Activated CD8-positive, alpha-beta memory T cell treated with anti-CD3 and anti-CD28 coated beads, Interleukin-2, amount 10 ng/mL, durations not matched to agents 7 days and 5 days (primary cell): Measurements from ENCODE around the gene AAK1. TPM values are rescaled to one million over a fixed set of nuclear protein-coding genes. Genes with fewer than 3 reads are reported as not detected.
"Not testable (repeated sequence)": the region's sequence is repeated elsewhere in the genome, so short reads cannot be mapped to it uniquely, and the experiment has no call there.

ENCODE experiments used
- ATAC-seq: fragments of 150-1000 bp; cut with Tn5 transposase; one replicate; pipeline ENCODE4 v1.10.0; 2021; ENCODE audit warnings: moderate library complexity
- CTCF ChIA-PET: fragments of 350-600 bp; sonication (Branson Sonifier 250); formaldehyde crosslinking; loops from one replicate; lab custom pipeline; 2021; ENCODE audit warnings: antibody characterized with exemption; lab: Charles Lee
- DNase-seq: peaks from one replicate; pipeline ENCODE4 v3.0.0-alpha.2; 2020
- H3K27ac Mint-ChIP-seq: one replicate; pipeline ENCODE4 v1.8.0; 2021; ENCODE audit warnings: mild to moderate bottlenecking, mixed read lengths
- H3K27me3 Mint-ChIP-seq: one replicate; pipeline ENCODE4 v1.8.0; 2021; ENCODE audit warnings: mixed read lengths
- H3K36me3 Mint-ChIP-seq: one replicate; pipeline ENCODE4 v1.8.0; 2021; ENCODE audit warnings: mild to moderate bottlenecking, mixed read lengths
- H3K4me1 Mint-ChIP-seq: one replicate; pipeline ENCODE4 v1.8.0; 2021; ENCODE audit warnings: mixed read lengths
- H3K4me3 Mint-ChIP-seq: one replicate; pipeline ENCODE4 v1.8.0; 2021; ENCODE audit warnings: mild to moderate bottlenecking, moderate library complexity, mixed read lengths
- H3K9me3 Mint-ChIP-seq: one replicate; pipeline ENCODE4 v1.8.0; 2022; ENCODE audit warnings: low read depth, mixed read lengths
- total RNA-seq, 2 experiments: library from RNA; stranded (reverse); gene quantifications; one replicate each; pipeline ENCODE4 v1.2.3, GENCODE V29; 2021

Gene AAK1
- total RNA-seq, 2 experiments from 2014 or later = 94.0 to 99.5 TPM

GRCh38 chr2:69634196-69634821 lies 9.2 kb downstream of the AAK1 start:
- ATAC-seq (no peak), DNase-seq (no peak)
- Mint-ChIP-seq H3K27me3 (no peaks in the 10 kb centered on the region), H3K4me3 (no peak overlapping the region), H3K9me3 (no peaks in the 10 kb centered on the region), H3K4me1 (peaks cover 54% of the 10 kb centered on the region), H3K27ac (no peak overlapping the region), H3K36me3 (peaks cover 37% of the 10 kb centered on the region)
- CTCF ChIA-PET = interaction anchor here (0.8 to 1.9 kb wide), 5 partner anchors 11 to 80 kb away, joined by 3 to 5 read pairs (median 4); no protein-coding TSS in a partner anchor

- Mint-ChIP-seq H3K4me3 (no peak overlapping the region), H3K27ac (no peak overlapping the region), H3K36me3 (peaks cover 18% of the 10 kb centered on the region), H3K4me1 (peaks cover 34% of the 10 kb centered on the region), H3K9me3 (no peaks in the 10 kb centered on the region), H3K27me3 (no peaks in the 10 kb centered on the region)
- CTCF ChIA-PET = interaction anchor here (0.8 kb wide), 1 partner anchor 93 kb away, joined by 3 read pairs; no protein-coding TSS in a partner anchor
- DNase-seq = no peak
- no peak for ATAC-seq
Measured at GRCh38 chr2:69631402-69631801, 12.1 kb downstream of the AAK1 start.

GRCh38 chr2:69629921-69630608 lies 13.5 kb downstream of the AAK1 start:
- peaks cover 14% of the 10 kb centered on the region for H3K36me3 Mint-ChIP-seq
- ATAC-seq = no peak
- H3K27ac Mint-ChIP-seq = peak overlapping the region; percentile 13

GRCh38 chr2:69628325-69629021 lies 15.1 kb downstream of the AAK1 start:
- Mint-ChIP-seq H3K4me1 (peaks cover 22% of the 10 kb centered on the region), H3K27me3 (no peaks in the 10 kb centered on the region), H3K27ac (no peak overlapping the region), H3K4me3 (no peak overlapping the region), H3K36me3 (peaks cover 12% of the 10 kb centered on the region), H3K9me3 (no peaks in the 10 kb centered on the region)
- CTCF ChIA-PET = interaction anchor here (0.8 to 3.5 kb wide), 9 partner anchors 8 to 1165 kb away, joined by 3 to 13 read pairs (median 5); partner anchors contain the start of gene AAK1
- DNase-seq (no peak), ATAC-seq (peak; percentile 72)

More at GRCh38 chr2:69629921-69630608, 13.5 kb downstream of the AAK1 start:
- no peak overlapping the region for H3K4me3 Mint-ChIP-seq
- no peaks in the 10 kb centered on the region for H3K27me3 Mint-ChIP-seq
- H3K4me1 Mint-ChIP-seq = peaks cover 28% of the 10 kb centered on the region
- CTCF ChIA-PET = interaction anchor here (1.2 to 3.5 kb wide), 2 partner anchors 9 to 48 kb away, joined by 3 to 13 read pairs; no protein-coding TSS in a partner anchor
- no peak for DNase-seq
- no peaks in the 10 kb centered on the region for H3K9me3 Mint-ChIP-seq

GRCh38 chr2:69625078-69625795 lies 18.3 kb downstream of the AAK1 start:
- CTCF ChIA-PET = interaction anchor here (2.1 kb wide), 1 partner anchor 59 kb away, joined by 5 read pairs; no protein-coding TSS in a partner anchor
- DNase-seq (no peak), ATAC-seq (peak; percentile 35)
- H3K4me1 Mint-ChIP-seq = peaks cover 16% of the 10 kb centered on the region
- peaks cover 13% of the 10 kb centered on the region for H3K36me3 Mint-ChIP-seq
- no peak overlapping the region for H3K27ac Mint-ChIP-seq
- H3K27me3 Mint-ChIP-seq = no peaks in the 10 kb centered on the region
- H3K4me3 Mint-ChIP-seq = no peak overlapping the region
- H3K9me3 Mint-ChIP-seq = no peaks in the 10 kb centered on the region

GRCh38 chr2:69624611-69625010 lies 18.9 kb downstream of the AAK1 start:
- no peaks in the 10 kb centered on the region for H3K27me3 Mint-ChIP-seq
- H3K27ac Mint-ChIP-seq = no peak overlapping the region
- no peak for ATAC-seq
- H3K36me3 Mint-ChIP-seq = peaks cover 13% of the 10 kb centered on the region
- no peaks in the 10 kb centered on the region for H3K9me3 Mint-ChIP-seq
- no peak overlapping the region for H3K4me3 Mint-ChIP-seq
- no peak for DNase-seq
- CTCF ChIA-PET = no interaction called here
- H3K4me1 Mint-ChIP-seq = peaks cover 16% of the 10 kb centered on the region

- no peak for DNase-seq
- Mint-ChIP-seq H3K27ac (no peak overlapping the region), H3K9me3 (no peaks in the 10 kb centered on the region), H3K4me1 (peaks cover 16% of the 10 kb centered on the region), H3K36me3 (peaks cover 13% of the 10 kb centered on the region), H3K27me3 (no peaks in the 10 kb centered on the region), H3K4me3 (no peak overlapping the region)
- CTCF ChIA-PET = interaction anchor here (0.8 kb wide), 1 partner anchor 58 kb away, joined by 3 read pairs; no protein-coding TSS in a partner anchor
- ATAC-seq = no peak
Measured at GRCh38 chr2:69624131-69624530, 19.4 kb downstream of the AAK1 start.

GRCh38 chr2:69623236-69623635 lies 20.3 kb downstream of the AAK1 start:
- ATAC-seq = no peak
- Mint-ChIP-seq H3K36me3 (peaks cover 13% of the 10 kb centered on the region), H3K27ac (peak overlapping the region; percentile 49), H3K4me1 (peaks cover 16% of the 10 kb centered on the region), H3K4me3 (peak overlapping the region; percentile 57), H3K9me3 (no peaks in the 10 kb centered on the region), H3K27me3 (no peaks in the 10 kb centered on the region)
- CTCF ChIA-PET = interaction anchor here (0.7 to 1.2 kb wide), 5 partner anchors 11 to 248 kb away, joined by 3 to 4 read pairs (median 3); no protein-coding TSS in a partner anchor
- DNase-seq = no peak

- CTCF ChIA-PET = interaction anchor here (0.7 to 1.2 kb wide), 4 partner anchors 12 to 248 kb away, joined by 3 to 4 read pairs (median 4); no protein-coding TSS in a partner anchor
- peaks cover 13% of the 10 kb centered on the region for H3K36me3 Mint-ChIP-seq
Measured at GRCh38 chr2:69622805-69623204, 20.7 kb downstream of the AAK1 start.

GRCh38 chr2:69622017-69622540 lies 21.5 kb downstream of the AAK1 start:
- not testable (repeated sequence) for H3K27ac Mint-ChIP-seq, ATAC-seq, H3K27me3 Mint-ChIP-seq, DNase-seq, H3K9me3 Mint-ChIP-seq, H3K4me3 Mint-ChIP-seq
- CTCF ChIA-PET = interaction anchor here (0.7 to 2.0 kb wide), 4 partner anchors 25 to 1326 kb away, joined by 3 to 5 read pairs (median 4); no protein-coding TSS in a partner anchor
- H3K36me3 Mint-ChIP-seq = peaks cover 13% of the 10 kb centered on the region
- peaks cover 16% of the 10 kb centered on the region for H3K4me1 Mint-ChIP-seq

More at GRCh38 chr2:69622805-69623204, 20.7 kb downstream of the AAK1 start:
- H3K27me3 Mint-ChIP-seq, ATAC-seq, DNase-seq, H3K9me3 Mint-ChIP-seq: not testable (repeated sequence)
- Mint-ChIP-seq H3K4me3 (peak overlapping the region; percentile 57), H3K4me1 (peaks cover 16% of the 10 kb centered on the region), H3K27ac (peak overlapping the region; percentile 49)

- no peaks in the 10 kb centered on the region for H3K9me3 Mint-ChIP-seq
- H3K4me1 Mint-ChIP-seq = peaks cover 16% of the 10 kb centered on the region
- peaks cover 13% of the 10 kb centered on the region for H3K36me3 Mint-ChIP-seq
- CTCF ChIA-PET = interaction anchor here (0.7 to 2.1 kb wide), 4 partner anchors 20 to 1327 kb away, joined by 3 to 9 read pairs (median 4); no protein-coding TSS in a partner anchor
- peak; percentile 35 for ATAC-seq
- peak; percentile 43 for DNase-seq
- H3K4me3 Mint-ChIP-seq = no peak overlapping the region
- no peaks in the 10 kb centered on the region for H3K27me3 Mint-ChIP-seq
- peak overlapping the region; percentile 27 for H3K27ac Mint-ChIP-seq
Measured at GRCh38 chr2:69621440-69621839, 22.1 kb downstream of the AAK1 start.

- H3K4me1 Mint-ChIP-seq = peaks cover 19% of the 10 kb centered on the region
- no peaks in the 10 kb centered on the region for H3K9me3 Mint-ChIP-seq
- ATAC-seq (no peak), DNase-seq (no peak)
- no peaks in the 10 kb centered on the region for H3K27me3 Mint-ChIP-seq
- no peak overlapping the region for H3K27ac Mint-ChIP-seq
- CTCF ChIA-PET = interaction anchor here (1.1 to 2.1 kb wide), 4 partner anchors 11 to 55 kb away, joined by 3 to 9 read pairs (median 4); no protein-coding TSS in a partner anchor
- H3K36me3 Mint-ChIP-seq = peaks cover 13% of the 10 kb centered on the region
- no peak overlapping the region for H3K4me3 Mint-ChIP-seq
Measured at GRCh38 chr2:69620870-69621269, 22.7 kb downstream of the AAK1 start.
